ENCODE results near the gene NFE2L2. TPM values are rescaled to one million over a fixed set of nuclear protein-coding genes. Genes with fewer than 3 reads are reported as not detected.

The NFE2L2 gene
- total RNA-seq, 1 experiment from 2014 or later, result 104 TPM

GRCh38 chr2:177257471-177257870 lies 7.1 kb downstream of the NFE2L2 start:
- ChIA-PET POLR2A (no interaction called here), CTCF (no interaction called here)
- BruUV-seq (replicated peaks), result no TSS peak
- in situ Hi-C loops (cut with HindIII; ENCODE audit: low pct_unique_long_range_greater_than_20kb, low sequenced_read_pairs), result no loop called here
- TF ChIP-seq CTCF (IDR thresholded peaks at IDR 0.05) (no peak), REST (IDR thresholded peaks at IDR 0.05; ENCODE audit: insufficient read depth in 1 of 2, low read depth in 2 of 2, low read length in 1 of 2) (no peak), TCF7L2 (IDR thresholded peaks at IDR 0.05; ENCODE audit: low read depth, low read length) (no peak), POLR2AphosphoS5 (IDR thresholded peaks at IDR 0.05; ENCODE audit: low read depth, low read length) (no peak), SIN3A (IDR thresholded peaks at IDR 0.05; ENCODE audit: borderline replicate concordance, insufficient read depth, low read depth, low read length) (no peak)
- Histone ChIP-seq H3K9me3 (ENCODE audit: control insufficient read depth, insufficient read depth, low read depth, low read length) (peaks cover 3% of the 10 kb centered on the region; the same call in 1 of the 2 replicates), H3K4me3 (ENCODE audit: low read depth in 2 of 2, low read length in 2 of 2) (no peak overlapping the region), H3K27me3 (ENCODE audit: control insufficient read depth, insufficient read depth, low read length) (no peaks in the 10 kb centered on the region), H3K4me1 (ENCODE audit: control insufficient read depth, insufficient read depth, low read length) (peaks cover 70% of the 10 kb centered on the region), H3K36me3 (ENCODE audit: control insufficient read depth, insufficient read depth, low read length) (peaks cover 6% of the 10 kb centered on the region; the same call in 1 of the 2 replicates), H3K27ac (ENCODE audit: low read length) (no peak overlapping the region; the same call in 1 of the 2 replicates)
- intact Hi-C loops (cut with micrococcal nuclease; ENCODE audit: unreplicated experiment), result no loop called here
- DNase-seq (ENCODE audit: low read depth, low spot score) (no peak), ATAC-seq (no peak)

- no peaks in the 10 kb centered on the region for H3K27me3 ChIP-seq (ENCODE audit: control insufficient read depth, insufficient read depth, low read length)
- intact Hi-C loops (cut with micrococcal nuclease; ENCODE audit: unreplicated experiment), result no loop called here
- POLR2A ChIA-PET, result no interaction called here
- peaks cover 3% of the 10 kb centered on the region; the same call in 1 of the 2 replicates for H3K9me3 ChIP-seq (ENCODE audit: control insufficient read depth, insufficient read depth, low read depth, low read length)
- ATAC-seq, result no peak
- peaks cover 71% of the 10 kb centered on the region for H3K4me1 ChIP-seq (ENCODE audit: control insufficient read depth, insufficient read depth, low read length)
- no TSS peak for BruUV-seq (replicated peaks)
- peaks cover 1% of the 10 kb centered on the region; the same call in 1 of the 2 replicates for H3K36me3 ChIP-seq (ENCODE audit: control insufficient read depth, insufficient read depth, low read length)
- CTCF ChIA-PET, result no interaction called here
- TF ChIP-seq SIN3A (IDR thresholded peaks at IDR 0.05; ENCODE audit: borderline replicate concordance, insufficient read depth, low read depth, low read length), result no peak
- no peak for TF ChIP-seq REST (IDR thresholded peaks at IDR 0.05; ENCODE audit: insufficient read depth in 1 of 2, low read depth in 2 of 2, low read length in 1 of 2)
- no peak for TF ChIP-seq TCF7L2 (IDR thresholded peaks at IDR 0.05; ENCODE audit: low read depth, low read length)
- no peak for TF ChIP-seq CTCF (IDR thresholded peaks at IDR 0.05)
- TF ChIP-seq POLR2AphosphoS5 (IDR thresholded peaks at IDR 0.05; ENCODE audit: low read depth, low read length), result no peak
- no peak overlapping the region for H3K4me3 ChIP-seq (ENCODE audit: low read depth in 2 of 2, low read length in 2 of 2)
- DNase-seq (ENCODE audit: low read depth, low spot score), result no peak
- peak overlapping the region; percentile 31; the same call in 1 of the 2 replicates for H3K27ac ChIP-seq (ENCODE audit: low read length)
- in situ Hi-C loops (cut with HindIII; ENCODE audit: low pct_unique_long_range_greater_than_20kb, low sequenced_read_pairs), result no loop called here
Observed at GRCh38 chr2:177256695-177257094, 7.8 kb downstream of the NFE2L2 start.

Measured in Panc1 (cell line).